Left lung (tissue), 10 donors: ENCODE data around the gene TSHZ2. TPM values are rescaled to one million over a fixed set of nuclear protein-coding genes. Genes with fewer than 3 reads are reported as not detected.

Experiments used
- ATAC-seq: fragments of 200-7000 bp; cut with Tn5 transposase; one replicate; pipeline ENCODE4 v1.9.1; 2020; ENCODE audit warnings: moderate library complexity
- DNase-seq, 4 donors: peaks; one replicate each; pipeline ENCODE4 v3.0.0-alpha.2; 2013 to 2020
- H3K27ac ChIP-seq, 2 donors: fragments of 200-600 bp; sonication (generic) in 1 of 2; one replicate each; pipeline versions ENCODE4 v1.5.0 to v1.8.0; 2020 to 2021
- H3K27me3 ChIP-seq, 2 donors: fragments of 200-600 bp; sonication (generic) in 1 of 2; one replicate each; pipeline versions ENCODE4 v1.5.0 to v1.8.0; 2020 to 2021
- H3K36me3 ChIP-seq, 2 donors: fragments of 200-600 bp; sonication (generic) in 1 of 2; one replicate each; pipeline versions ENCODE4 v1.5.0 to v1.8.0; 2020 to 2021
- H3K4me1 ChIP-seq, 2 donors: fragments of 200-600 bp; one replicate each; pipeline ENCODE4 v1.8.0; 2021
- H3K4me3 ChIP-seq, 2 donors: fragments of 200-600 bp; sonication (generic) in 1 of 2; one replicate each; pipeline versions ENCODE4 v1.5.0 to v1.8.0; 2020 to 2021; ENCODE audit warnings: mild to moderate bottlenecking in 1 of 2
- H3K9me3 ChIP-seq, 2 donors: fragments of 200-600 bp; sonication (generic) in 1 of 2; one replicate each; pipeline versions ENCODE4 v1.5.0 to v1.8.0; 2020 to 2021
- CTCF ChIP-seq, 2 donors: fragments of 200-600 bp; sonication (generic) in 1 of 2; IDR thresholded peaks; one replicate each; pipeline versions ENCODE4 v1.5.0 to v1.8.0; 2021; ENCODE audit warnings: antibody characterized with exemption in 2 of 2
- intact Hi-C, 2 donors: fragments of 100-400 bp; cut with DNase I; formaldehyde crosslinking; loops; one replicate each; pipeline versions ENCODE4 v1.11.2 to v1.14.2; 2022
- polyA plus RNA-seq, 6 donors: library from polyadenylated mRNA; unstranded; fragments of 120-200 nt; gene quantifications; one replicate each; pipeline ENCODE4 v1.2.1, GENCODE V29; 2013; ENCODE audit not compliant: insufficient read length in 6 of 6
- total RNA-seq, 2 donors: library from RNA; stranded (reverse); fragmentation: NEBNext Ultra II Directional; extraction: Animal tissue kit (Norgen Biotek cat#: 25700); gene quantifications; one replicate each; pipeline ENCODE4 v1.2.1, GENCODE V29; 2021
- donor health status: DM: no; HTN: yes; CAD: no.
- donor health status: DM: no; HTN: no; CAD: no.

TSHZ2 gene
- total and polyA plus RNA-seq, 8 donors = 7.6 to 20.7 (median 13.9) TPM

DNA sequence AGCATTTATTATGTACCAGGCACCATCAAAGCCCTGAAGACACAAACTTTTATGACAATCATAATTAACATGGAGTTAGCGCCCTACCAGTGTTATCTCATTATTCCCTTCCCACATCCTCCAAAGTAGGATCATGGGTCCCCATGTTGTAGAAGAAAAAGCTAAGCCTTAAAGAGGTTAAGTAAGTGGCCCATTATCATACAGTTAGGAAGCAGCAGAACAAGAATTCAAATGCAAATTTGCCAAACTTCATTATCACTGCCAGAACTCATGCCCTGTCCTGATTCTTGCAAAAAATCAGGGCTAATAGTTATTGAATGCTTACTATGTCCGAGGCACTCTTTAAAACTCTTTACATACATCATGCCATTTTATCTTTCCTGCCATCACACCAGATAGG is 310.9 kb downstream of the TSHZ2 start:
- H3K9me3 ChIP-seq = no peaks in the 10 kb centered on the region
- intact Hi-C loops = no loop called here
- DNase-seq (no peak), ATAC-seq (no peak)
- no peak for TF ChIP-seq CTCF (IDR thresholded peaks at IDR 0.05)
- no peak overlapping the region for H3K4me3 ChIP-seq
- no peaks in the 10 kb centered on the region for H3K27me3 ChIP-seq
- no peaks in the 10 kb centered on the region for H3K4me1 ChIP-seq
- no peak overlapping the region for H3K27ac ChIP-seq
- H3K36me3 ChIP-seq = no peaks in the 10 kb centered on the region

- Histone ChIP-seq H3K36me3 (no peaks in the 10 kb centered on the region), H3K27me3 (no peaks in the 10 kb centered on the region), H3K9me3 (no peaks in the 10 kb centered on the region), H3K4me3 (no peak overlapping the region), H3K4me1 (no peaks in the 10 kb centered on the region), H3K27ac (no peak overlapping the region)
- no peak for TF ChIP-seq CTCF (IDR thresholded peaks at IDR 0.05)
- no peak for ATAC-seq
- DNase-seq = no peak
- intact Hi-C loops = no loop called here
These were observed 311.4 kb downstream of the TSHZ2 start for GRCh38 chr20:53283597-53283996.

- ATAC-seq = no peak
- no peaks in the 10 kb centered on the region for H3K4me1 ChIP-seq
- intact Hi-C loops = no loop called here
- H3K36me3 ChIP-seq = no peaks in the 10 kb centered on the region
- no peak overlapping the region for H3K4me3 ChIP-seq
- no peak for TF ChIP-seq CTCF (IDR thresholded peaks at IDR 0.05)
- H3K27me3 ChIP-seq = no peaks in the 10 kb centered on the region
- H3K9me3 ChIP-seq = no peaks in the 10 kb centered on the region
- no peak overlapping the region for H3K27ac ChIP-seq
- no peak for DNase-seq
These were observed 312.1 kb downstream of the TSHZ2 start for GRCh38 chr20:53284256-53284655.

DNA sequence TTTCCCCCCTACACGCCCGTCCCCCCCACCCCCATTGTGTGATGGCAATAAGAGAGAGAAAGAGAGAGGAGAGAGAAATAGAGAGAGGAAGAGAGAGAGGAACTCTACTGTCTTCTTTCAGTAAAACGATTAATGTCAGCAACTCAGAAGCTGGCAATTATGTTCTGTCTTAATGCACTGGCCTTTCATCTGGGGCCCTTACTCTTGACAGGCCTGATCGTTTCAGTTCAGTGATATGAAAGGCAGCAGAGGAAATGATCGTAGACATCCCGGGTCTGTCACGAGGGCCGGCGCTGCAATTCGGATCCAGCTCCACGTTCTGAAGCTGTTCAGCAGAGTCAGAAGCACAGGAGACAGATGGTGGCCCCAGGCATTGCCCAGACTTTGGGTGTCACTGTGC is 312.5 kb downstream of the TSHZ2 start:
- Histone ChIP-seq H3K4me1 (no peaks in the 10 kb centered on the region), H3K27ac (no peak overlapping the region), H3K4me3 (no peak overlapping the region), H3K36me3 (no peaks in the 10 kb centered on the region), H3K27me3 (no peaks in the 10 kb centered on the region), H3K9me3 (no peaks in the 10 kb centered on the region)
- TF ChIP-seq CTCF (IDR thresholded peaks at IDR 0.05) = no peak
- DNase-seq = no peak
- intact Hi-C loops = no loop called here
- ATAC-seq = no peak

DNA sequence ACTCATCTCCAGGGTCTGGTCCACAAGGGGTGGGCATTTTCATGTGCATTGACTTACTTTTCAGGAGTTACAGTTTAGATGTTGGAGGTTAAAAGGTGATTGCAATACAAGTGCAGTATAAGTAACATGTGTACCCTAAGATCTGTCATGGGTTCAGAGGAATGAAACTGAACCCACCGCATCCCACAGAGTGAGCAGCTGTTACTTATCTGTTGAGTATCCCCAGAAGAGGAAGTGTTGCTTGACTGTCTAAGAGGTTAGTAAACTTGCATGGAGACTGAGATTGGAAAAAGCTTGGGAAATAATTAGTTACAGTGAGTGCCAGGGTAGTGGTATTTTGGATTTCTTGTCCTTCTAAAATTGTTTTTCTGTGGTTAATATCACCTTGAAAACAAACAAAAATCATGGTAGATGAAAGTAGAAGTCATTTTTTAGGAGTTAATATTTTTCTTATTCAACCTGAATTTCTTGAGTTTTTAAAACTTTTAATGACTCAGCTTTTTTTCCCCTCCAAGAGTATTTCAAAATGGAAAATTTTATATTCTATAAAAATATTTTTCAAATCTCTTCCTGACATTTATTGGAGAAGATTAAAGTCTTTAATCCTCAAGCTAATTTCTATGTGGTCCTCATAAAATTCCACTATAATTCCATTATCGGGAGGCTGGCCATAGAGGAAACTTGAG is 315.3 kb downstream of the TSHZ2 start:
- no peak for TF ChIP-seq CTCF (IDR thresholded peaks at IDR 0.05)
- DNase-seq (no peak), ATAC-seq (no peak)
- intact Hi-C loops = no loop called here
- H3K36me3 ChIP-seq = no peaks in the 10 kb centered on the region
- no peaks in the 10 kb centered on the region for H3K27me3 ChIP-seq
- no peaks in the 10 kb centered on the region for H3K9me3 ChIP-seq
- no peak overlapping the region for H3K4me3 ChIP-seq
- no peaks in the 10 kb centered on the region for H3K4me1 ChIP-seq
- H3K27ac ChIP-seq = no peak overlapping the region
